DOHH2 (cell line): ENCODE data around the gene NLGN4X.

Experiments
- H3F3A ChIP-seq: fragments of 200-600 bp; sonication (generic), shearing (Covaris generic); 2 replicates; pipeline ENCODE4 v1.6.0; 2016; ENCODE audit warnings: antibody characterized with exemption, mild to moderate bottlenecking; ENCODE audit not compliant: control insufficient read depth, insufficient read depth
- H3K27ac ChIP-seq: fragments of 200-600 bp; sonication (generic); 2 replicates; pipeline ENCODE4 v1.5.1; 2014; ENCODE audit warnings: low read depth, mild to moderate bottlenecking, low read length, moderate library complexity
- H3K27me3 ChIP-seq: fragments of 200-600 bp; sonication (generic); 2 replicates; pipeline ENCODE4 v1.6.1; 2014; ENCODE audit warnings: mild to moderate bottlenecking, low read length, mixed read lengths; ENCODE audit not compliant: control insufficient read depth
- H3K36me3 ChIP-seq: fragments of 200-600 bp; sonication (generic); 2 replicates; pipeline ENCODE4 v1.6.1; 2014; ENCODE audit warnings: mild to moderate bottlenecking, low read length, moderate library complexity, mixed read lengths; ENCODE audit not compliant: control insufficient read depth
- H3K4me1 ChIP-seq: fragments of 200-600 bp; sonication (generic); 2 replicates; pipeline ENCODE4 v1.6.1; 2014; ENCODE audit warnings: mild to moderate bottlenecking, low read length, mixed read lengths; ENCODE audit not compliant: control insufficient read depth
- H3K4me2 ChIP-seq: fragments of 200-600 bp; sonication (generic); 2 replicates; pipeline ENCODE4 v1.6.0; 2014; ENCODE audit warnings: mild to moderate bottlenecking, low read length, moderate library complexity
- H3K4me3 ChIP-seq: fragments of 200-600 bp; sonication (generic); 2 replicates; pipeline ENCODE4 v1.5.1; 2014; ENCODE audit warnings: mild to moderate bottlenecking, low read length, mixed read lengths
- H3K79me2 ChIP-seq: fragments of 200-600 bp; sonication (generic); 2 replicates; pipeline ENCODE4 v1.6.1; 2014; ENCODE audit warnings: mild to moderate bottlenecking, low read length, mixed read lengths; ENCODE audit not compliant: control insufficient read depth
- H3K9me2 ChIP-seq: fragments of 200-600 bp; sonication (generic); replicated peaks from 2 replicates; pipeline ENCODE4 v1.6.1; 2014; ENCODE audit warnings: mild to moderate bottlenecking, low read length, mixed read lengths; ENCODE audit not compliant: control insufficient read depth
- H3K9me3 ChIP-seq: fragments of 200-600 bp; sonication (generic); 2 replicates; pipeline ENCODE4 v1.6.1; 2014; ENCODE audit warnings: antibody characterized with exemption, low read length, mixed read lengths; ENCODE audit not compliant: control insufficient read depth, insufficient read depth
- H4K20me1 ChIP-seq: fragments of 200-600 bp; sonication (generic); 2 replicates; pipeline ENCODE4 v1.6.0; 2014; ENCODE audit warnings: low read depth, mild to moderate bottlenecking, antibody characterized with exemption, low read length, moderate library complexity; ENCODE audit not compliant: control insufficient read depth, insufficient read depth
- CTCF ChIP-seq: fragments of 200-600 bp; sonication (generic); IDR thresholded peaks from one replicate; pipeline ENCODE4 v1.5.1; 2014; ENCODE audit warnings: antibody characterized with exemption, mild to moderate bottlenecking, low read depth, low read length; ENCODE audit not compliant: poor library complexity, severe bottlenecking
- EZH2phosphoT487 ChIP-seq: fragments of 200-600 bp; sonication (generic); IDR thresholded peaks from 2 replicates; pipeline ENCODE4 v1.6.1; 2017; ENCODE audit warnings: borderline replicate concordance, mild to moderate bottlenecking, antibody characterized with exemption, low read length, moderate library complexity, mixed read lengths

The NLGN4X gene

GRCh38 chrX:5958523-5958922 is 270.1 kb downstream of the NLGN4X start:
- H3K36me3 ChIP-seq: no peaks in the 10 kb centered on the region
- no peak overlapping the region for H3K4me3 ChIP-seq
- no peak for TF ChIP-seq EZH2phosphoT487
- no peak for TF ChIP-seq CTCF
- H3F3A ChIP-seq: no peaks in the 10 kb centered on the region
- no peaks in the 10 kb centered on the region for H3K9me2 ChIP-seq
- H3K27ac ChIP-seq: no peak overlapping the region
- no peaks in the 10 kb centered on the region for H3K9me3 ChIP-seq
- H3K4me2 ChIP-seq: no peak overlapping the region
- H4K20me1 ChIP-seq: no peaks in the 10 kb centered on the region
- H3K4me1 ChIP-seq: no peaks in the 10 kb centered on the region
- no peaks in the 10 kb centered on the region for H3K79me2 ChIP-seq
- H3K27me3 ChIP-seq: no peaks in the 10 kb centered on the region

GRCh38 chrX:5957506-5957905 is 271.2 kb downstream of the NLGN4X start:
- Histone ChIP-seq H3K27me3 (no peaks in the 10 kb centered on the region), H4K20me1 (no peaks in the 10 kb centered on the region), H3K4me2 (no peak overlapping the region), H3K4me1 (no peaks in the 10 kb centered on the region), H3K79me2 (no peaks in the 10 kb centered on the region), H3K4me3 (no peak overlapping the region), H3F3A (no peaks in the 10 kb centered on the region), H3K9me2 (no peaks in the 10 kb centered on the region), H3K27ac (no peak overlapping the region), H3K9me3 (no peaks in the 10 kb centered on the region), H3K36me3 (no peaks in the 10 kb centered on the region)
- no peak for TF ChIP-seq CTCF
- TF ChIP-seq EZH2phosphoT487: no peak

GRCh38 chrX:5936438-5936837 is 292.2 kb downstream of the NLGN4X start:
- no peaks in the 10 kb centered on the region for H3K27me3 ChIP-seq
- H3K4me3 ChIP-seq: no peak overlapping the region
- H3K4me1 ChIP-seq: no peaks in the 10 kb centered on the region
- H3K9me3 ChIP-seq: no peaks in the 10 kb centered on the region
- no peaks in the 10 kb centered on the region for H4K20me1 ChIP-seq
- no peaks in the 10 kb centered on the region for H3F3A ChIP-seq
- H3K36me3 ChIP-seq: no peaks in the 10 kb centered on the region
- H3K27ac ChIP-seq: no peak overlapping the region
- H3K9me2 ChIP-seq: no peaks in the 10 kb centered on the region
- no peak for TF ChIP-seq EZH2phosphoT487
- no peak for TF ChIP-seq CTCF
- H3K4me2 ChIP-seq: no peak overlapping the region
- no peaks in the 10 kb centered on the region for H3K79me2 ChIP-seq

GRCh38 chrX:5928224-5928623 is 300.4 kb downstream of the NLGN4X start:
- Histone ChIP-seq H3K4me3 (no peak overlapping the region), H4K20me1 (no peaks in the 10 kb centered on the region), H3K79me2 (no peaks in the 10 kb centered on the region), H3K4me1 (no peaks in the 10 kb centered on the region), H3K27me3 (no peaks in the 10 kb centered on the region), H3K9me2 (no peaks in the 10 kb centered on the region), H3K4me2 (no peak overlapping the region), H3F3A (no peaks in the 10 kb centered on the region), H3K27ac (no peak overlapping the region), H3K9me3 (no peaks in the 10 kb centered on the region), H3K36me3 (no peaks in the 10 kb centered on the region)
- no peak for TF ChIP-seq EZH2phosphoT487
- TF ChIP-seq CTCF: no peak
